Suprapubic skin (tissue), 4 donors: ENCODE data around the gene GAST. TPM values are rescaled to one million over a fixed set of nuclear protein-coding genes. Genes with fewer than 3 reads are reported as not detected.

ENCODE experiments used
- DNase-seq, 2 donors: peaks; one replicate each; pipeline ENCODE4 v3.0.0-alpha.2; 2019; ENCODE audit warnings: low spot score in 2 of 2
- H3K27ac ChIP-seq: fragments of 200-600 bp; sonication (generic); one replicate; pipeline ENCODE4 v1.5.1; 2019
- H3K27me3 ChIP-seq: fragments of 200-600 bp; sonication (generic); one replicate; pipeline ENCODE4 v1.5.1; 2019
- H3K36me3 ChIP-seq: fragments of 200-600 bp; sonication (generic); one replicate; pipeline ENCODE4 v1.5.1; 2019
- H3K4me1 ChIP-seq: fragments of 200-600 bp; sonication (generic); one replicate; pipeline ENCODE4 v1.5.1; 2019
- H3K4me3 ChIP-seq: fragments of 200-600 bp; sonication (generic); one replicate; pipeline ENCODE4 v1.5.1; 2019; ENCODE audit warnings: mild to moderate bottlenecking
- H3K9me3 ChIP-seq: fragments of 200-600 bp; sonication (generic); one replicate; pipeline ENCODE4 v1.5.1; 2019
- EP300 ChIP-seq: sonication (generic); formaldehyde crosslinking; IDR thresholded peaks from one replicate; pipeline ENCODE4 v1.6.1; 2017; ENCODE audit warnings: antibody characterized with exemption
- POLR2A ChIP-seq, 2 donors: fragments of 450-650 bp; IDR thresholded peaks; one replicate each; pipeline ENCODE4 v1.6.1; 2017; ENCODE audit warnings: antibody characterized with exemption in 2 of 2, mild to moderate bottlenecking in 2 of 2, moderate library complexity in 2 of 2
- POLR2AphosphoS5 ChIP-seq, 3 donors: sonication (generic); formaldehyde crosslinking; IDR thresholded peaks; one replicate each; pipeline ENCODE4 v1.6.1; 2017; ENCODE audit warnings: antibody characterized with exemption in 3 of 3
- WGBS: methylation state at CpG from one replicate; pipeline ENCODE4 v1.1.5; 2018; 5-methylcytosine and 5-hydroxymethylcytosine counted together
- total RNA-seq, 4 donors: library from RNA; depleted of rRNA; stranded (reverse); fragments of >200 nt; gene quantifications; one replicate each; pipeline ENCODE4 v1.1.0, GENCODE V29; 2016
- TF ChIP-seq, protein P1 (sequence below), 2 donors: fragments of 200-600 bp in 1 of 2; fragments of 450-650 bp in 1 of 2; sonication (generic) in 1 of 2; IDR thresholded peaks; one replicate each; pipeline ENCODE4 v1.5.1; 2016 to 2019; ENCODE audit warnings: antibody characterized with exemption in 2 of 2, mild to moderate bottlenecking in 1 of 2, moderate library complexity in 1 of 2

Gene GAST
- total RNA-seq, 4 donors from 2014 or later, result not detected

DNA sequence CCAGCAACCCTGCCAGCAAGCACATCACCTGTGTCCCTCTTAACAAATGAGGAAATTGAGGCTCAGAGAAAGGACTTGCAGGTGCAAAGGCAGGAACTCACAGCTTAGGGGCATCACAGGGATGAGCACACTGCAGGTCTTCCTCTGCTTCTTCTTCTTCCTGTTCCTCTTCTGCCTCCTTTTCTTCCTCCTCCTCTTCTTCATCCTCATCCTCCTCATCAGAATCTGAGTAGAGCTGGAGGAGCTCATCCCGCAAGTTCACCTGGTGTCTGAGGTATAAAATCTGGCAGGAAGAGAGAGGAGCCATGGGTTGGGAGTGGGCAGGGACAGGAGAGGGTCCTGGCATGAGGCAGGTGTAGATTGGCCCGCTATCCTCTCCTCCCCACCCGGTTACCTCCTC, 19.7 kb downstream of the GAST start:
- no peak for TF ChIP-seq POLR2AphosphoS5 (IDR thresholded peaks at IDR 0.05)
- TF ChIP-seq, protein P1, sequence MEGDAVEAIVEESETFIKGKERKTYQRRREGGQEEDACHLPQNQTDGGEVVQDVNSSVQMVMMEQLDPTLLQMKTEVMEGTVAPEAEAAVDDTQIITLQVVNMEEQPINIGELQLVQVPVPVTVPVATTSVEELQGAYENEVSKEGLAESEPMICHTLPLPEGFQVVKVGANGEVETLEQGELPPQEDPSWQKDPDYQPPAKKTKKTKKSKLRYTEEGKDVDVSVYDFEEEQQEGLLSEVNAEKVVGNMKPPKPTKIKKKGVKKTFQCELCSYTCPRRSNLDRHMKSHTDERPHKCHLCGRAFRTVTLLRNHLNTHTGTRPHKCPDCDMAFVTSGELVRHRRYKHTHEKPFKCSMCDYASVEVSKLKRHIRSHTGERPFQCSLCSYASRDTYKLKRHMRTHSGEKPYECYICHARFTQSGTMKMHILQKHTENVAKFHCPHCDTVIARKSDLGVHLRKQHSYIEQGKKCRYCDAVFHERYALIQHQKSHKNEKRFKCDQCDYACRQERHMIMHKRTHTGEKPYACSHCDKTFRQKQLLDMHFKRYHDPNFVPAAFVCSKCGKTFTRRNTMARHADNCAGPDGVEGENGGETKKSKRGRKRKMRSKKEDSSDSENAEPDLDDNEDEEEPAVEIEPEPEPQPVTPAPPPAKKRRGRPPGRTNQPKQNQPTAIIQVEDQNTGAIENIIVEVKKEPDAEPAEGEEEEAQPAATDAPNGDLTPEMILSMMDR (IDR thresholded peaks at IDR 0.05), result no peak
- TF ChIP-seq EP300, result no peak
- no peak for TF ChIP-seq POLR2A (IDR thresholded peaks at IDR 0.05)
- DNase-seq, result no peak
- H3K36me3 ChIP-seq, result no peaks in the 10 kb centered on the region
- no peak overlapping the region for H3K27ac ChIP-seq
- peaks cover 22% of the 10 kb centered on the region for H3K4me1 ChIP-seq
- WGBS, result 78% methylated on average over 2 of the region's 3 CpGs
- H3K4me3 ChIP-seq, result no peak overlapping the region
- H3K9me3 ChIP-seq, result no peaks in the 10 kb centered on the region
- peaks cover 51% of the 10 kb centered on the region for H3K27me3 ChIP-seq

DNA sequence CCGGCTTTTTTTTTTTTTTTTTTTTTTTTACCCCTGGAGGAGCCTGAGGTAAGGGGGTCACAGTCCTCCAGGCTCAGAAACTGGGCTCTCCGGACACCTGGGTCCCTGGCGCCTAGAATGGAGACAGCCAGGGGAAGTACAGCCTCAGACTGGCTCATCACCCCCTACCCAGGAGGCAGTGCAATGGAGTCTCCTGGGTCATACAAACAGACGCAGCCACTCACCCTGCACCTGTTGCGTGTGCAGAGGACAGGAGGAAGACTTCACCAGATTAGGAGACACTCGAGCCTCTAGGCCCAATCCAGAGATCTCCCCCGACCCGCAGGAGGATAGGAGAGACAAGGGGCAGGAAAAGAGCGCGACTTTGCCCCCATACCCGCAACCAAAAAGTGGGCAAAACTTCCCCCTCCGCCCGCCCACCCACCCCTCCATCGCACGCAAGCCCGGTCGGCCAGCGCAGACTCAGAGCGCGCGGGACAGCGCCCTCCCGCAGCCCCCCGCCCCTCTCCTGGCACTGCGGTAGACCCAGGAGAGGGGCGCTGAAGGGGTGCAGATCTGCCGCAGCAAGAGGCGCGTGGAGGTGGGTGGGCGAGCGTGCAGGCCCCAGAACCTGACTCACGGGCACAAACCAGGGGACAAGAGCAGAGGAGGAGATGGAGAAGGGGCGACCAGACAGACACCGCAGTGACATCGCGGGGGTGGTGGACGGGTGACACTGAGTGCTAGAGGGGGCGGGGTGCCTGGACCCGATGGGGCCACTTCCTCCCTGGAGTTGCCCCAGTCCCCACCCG, 21.4 kb downstream of the GAST start:
- peaks cover 61% of the 10 kb centered on the region for H3K27me3 ChIP-seq
- H3K9me3 ChIP-seq, result no peaks in the 10 kb centered on the region
- 19% methylated on average over 18 of the region's 40 CpGs for WGBS
- peaks cover 33% of the 10 kb centered on the region for H3K4me1 ChIP-seq
- H3K36me3 ChIP-seq, result no peaks in the 10 kb centered on the region
- H3K27ac ChIP-seq, result no peak overlapping the region
- TF ChIP-seq POLR2A (IDR thresholded peaks at IDR 0.05) (no peak), POLR2AphosphoS5 (IDR thresholded peaks at IDR 0.05) (no peak), EP300 (no peak)
- TF ChIP-seq, protein P1 (IDR thresholded peaks at IDR 0.05), result no peak
- peak overlapping the region; percentile 55 for H3K4me3 ChIP-seq
- no peak for DNase-seq

DNA sequence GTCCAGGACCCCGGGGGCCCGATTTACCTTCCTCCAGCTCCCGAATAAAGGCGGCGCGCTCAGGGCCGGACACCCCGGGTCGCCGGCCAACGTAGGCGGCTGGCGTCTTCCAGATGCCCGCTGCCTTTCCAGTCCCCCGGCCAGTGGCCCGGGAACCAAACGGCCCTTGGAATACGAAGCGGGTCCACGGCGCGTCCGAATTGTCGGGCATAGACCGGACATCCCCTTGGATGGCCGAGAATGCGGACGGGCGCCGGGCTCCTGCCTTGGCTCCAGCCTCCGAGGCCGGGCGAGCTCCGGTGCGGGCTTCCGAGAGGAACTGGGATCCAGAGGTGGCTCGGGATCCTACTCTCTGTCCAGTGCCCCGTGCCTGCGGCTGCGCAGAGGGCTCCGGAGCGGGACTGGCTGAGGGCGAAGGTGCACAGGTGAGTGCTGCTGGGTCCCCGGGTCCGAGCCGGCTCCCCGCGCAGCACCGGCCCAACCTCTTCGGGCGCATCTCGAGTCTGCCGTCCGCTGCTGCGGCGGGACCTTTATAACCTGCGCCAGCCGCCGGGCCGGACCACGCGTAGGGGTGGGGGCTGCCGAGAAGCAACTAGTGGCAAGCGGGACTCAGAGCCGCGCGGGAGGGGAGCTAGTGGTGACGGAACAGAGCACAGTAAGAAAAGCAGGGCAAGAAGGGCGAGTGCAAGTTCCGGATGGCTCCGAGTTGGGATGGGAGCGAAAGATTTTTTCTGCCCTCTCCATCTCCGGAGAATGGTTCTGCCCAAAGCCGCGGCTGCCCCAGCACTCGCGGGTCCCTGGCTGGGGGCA, 22.2 kb downstream of the GAST start, which contains the start of gene HAP1:
HAP1 (minus strand) TSS at position 505 of the 810 bp plus-strand sequence; CDS start at position 496, 9 bp downstream.
- TF ChIP-seq EP300 (no peak), POLR2AphosphoS5 (IDR thresholded peaks at IDR 0.05) (no peak), POLR2A (IDR thresholded peaks at IDR 0.05) (no peak)
- TF ChIP-seq, protein P1 (IDR thresholded peaks at IDR 0.05), result no peak
- Histone ChIP-seq H3K27ac (no peak within 1 kb of the TSS), H3K4me1 (peaks cover 34% of the 10 kb centered on the region), H3K4me3 (peak within 1 kb of the TSS; percentile 55), H3K27me3 (peaks cover 61% of the 10 kb centered on the region), H3K9me3 (no peaks in the 10 kb centered on the region), H3K36me3 (no peaks in the 10 kb centered on the region)
- no peak for DNase-seq
- WGBS, result 1% methylated on average over 32 of the region's 77 CpGs

DNA sequence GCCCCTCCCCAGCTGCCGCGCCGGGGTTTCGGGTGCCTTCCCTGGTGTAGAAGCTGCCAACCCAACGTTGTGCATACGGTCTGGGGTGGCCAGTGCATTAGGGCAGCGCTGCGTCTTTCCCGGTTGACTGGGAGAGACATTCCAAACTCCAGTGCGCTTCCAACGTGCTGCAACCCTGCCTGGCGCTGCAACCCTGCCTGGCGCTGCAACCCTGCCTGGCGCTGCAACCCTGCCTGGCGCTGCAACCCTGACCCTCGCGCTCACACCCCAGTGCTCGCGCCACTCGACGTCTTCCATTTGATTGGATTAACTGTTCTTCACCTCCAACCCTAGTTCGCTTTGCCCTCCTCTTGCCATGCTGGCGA, 22.8 kb downstream of the GAST start:
- TF ChIP-seq, protein P1 (IDR thresholded peaks at IDR 0.05), result no peak
- no peak for TF ChIP-seq POLR2AphosphoS5 (IDR thresholded peaks at IDR 0.05)
- TF ChIP-seq EP300, result no peak
- no peak for TF ChIP-seq POLR2A (IDR thresholded peaks at IDR 0.05)
- peak overlapping the region; percentile 55 for H3K4me3 ChIP-seq
- no peak for DNase-seq
- H3K36me3 ChIP-seq, result no peaks in the 10 kb centered on the region
- H3K27me3 ChIP-seq, result peaks cover 61% of the 10 kb centered on the region
- 3% methylated on average over 21 of the region's 23 CpGs for WGBS
- H3K9me3 ChIP-seq, result no peaks in the 10 kb centered on the region
- no peak overlapping the region for H3K27ac ChIP-seq
- H3K4me1 ChIP-seq, result peaks cover 36% of the 10 kb centered on the region

DNA sequence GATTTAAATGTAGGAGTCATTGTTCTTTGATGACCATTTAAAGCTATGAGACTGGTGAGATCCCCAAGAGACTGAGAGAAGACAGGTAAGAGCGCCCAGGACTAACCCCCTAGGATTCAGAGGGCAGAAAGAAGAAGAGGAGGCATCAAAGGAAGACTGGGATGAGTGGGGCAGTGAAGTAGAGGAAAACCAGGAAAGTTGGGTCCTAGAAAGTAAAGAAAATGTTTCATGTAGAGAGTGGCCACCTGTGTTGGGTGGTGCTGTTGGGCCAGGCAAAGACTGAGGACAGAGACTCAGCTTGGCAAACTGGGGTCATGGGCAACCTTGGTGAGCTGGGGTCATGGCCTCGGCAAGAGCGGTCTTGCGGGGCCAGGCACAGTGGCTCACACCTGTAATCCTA, 23.6 kb downstream of the GAST start:
- H3K4me3 ChIP-seq, result no peak overlapping the region
- WGBS, result 90% methylated on average over 4 of the region's 4 CpGs
- H3K27me3 ChIP-seq, result peaks cover 61% of the 10 kb centered on the region
- peaks cover 36% of the 10 kb centered on the region for H3K4me1 ChIP-seq
- H3K36me3 ChIP-seq, result no peaks in the 10 kb centered on the region
- no peak for DNase-seq
- no peak overlapping the region for H3K27ac ChIP-seq
- TF ChIP-seq EP300, result no peak
- no peak for TF ChIP-seq POLR2AphosphoS5 (IDR thresholded peaks at IDR 0.05)
- no peak for TF ChIP-seq POLR2A (IDR thresholded peaks at IDR 0.05)
- TF ChIP-seq, protein P1 (IDR thresholded peaks at IDR 0.05), result no peak
- no peaks in the 10 kb centered on the region for H3K9me3 ChIP-seq
